GM12892 (cell line): Measurements from ENCODE around the gene BBIP1.

ENCODE experiments used
- POLR2A ChIP-seq: IDR thresholded peaks from 2 replicates; pipeline ENCODE4 v1.6.1; 2011; ENCODE audit warnings: low read depth, low read length, control low read depth
- POLR2AphosphoS5 ChIP-seq: IDR thresholded peaks from 2 replicates; pipeline ENCODE4 v1.6.1; 2011; ENCODE audit warnings: low read depth, low read length, control low read depth

DNA sequence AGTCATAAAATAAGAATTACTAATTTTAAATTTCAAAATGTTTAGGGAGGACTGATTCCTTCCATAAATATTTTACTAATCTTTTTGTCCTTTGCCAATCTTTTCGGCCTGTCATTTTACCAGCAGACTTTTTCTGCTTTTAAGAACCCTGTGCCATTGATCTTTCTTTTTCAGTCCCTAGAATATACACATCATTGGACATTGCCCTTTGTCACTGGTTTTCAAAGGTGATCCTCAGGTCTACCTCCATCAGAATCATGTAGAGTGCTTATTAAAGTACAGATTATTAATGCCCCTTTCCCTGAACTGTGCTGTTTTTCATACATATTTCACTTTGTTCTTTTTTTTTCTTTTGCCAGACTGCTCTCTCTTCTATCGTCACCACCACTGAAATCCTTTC lies 44.2 kb upstream of the BBIP1 start:
- no peak for TF ChIP-seq POLR2A
- TF ChIP-seq POLR2AphosphoS5: no peak
